Right lung (tissue), 5 donors: ENCODE data around the gene PLAC1. TPM values are rescaled to one million over a fixed set of nuclear protein-coding genes. Genes with fewer than 3 reads are reported as not detected.
A peak's percentile ranks its signal among the peaks of the same experiment; 100 is the strongest.

Experiments
- DNase-seq, 2 donors: peaks; one replicate each; pipeline ENCODE4 v3.0.0-alpha.2; 2013
- polyA plus RNA-seq, 5 donors: library from polyadenylated mRNA; unstranded; fragments of 120-200 nt; gene quantifications; one replicate each; pipeline versions ENCODE4 v1.2.1 to v1.2.3, GENCODE V29; 2013; ENCODE audit warnings: inconsistent platforms in 1 of 5, low replicate concordance in 1 of 5; ENCODE audit not compliant: insufficient read length in 5 of 5, insufficient read depth in 1 of 5

PLAC1 gene
- polyA plus RNA-seq, 5 donors: 0.18 to 0.46 (median 0.33) TPM

DNA sequence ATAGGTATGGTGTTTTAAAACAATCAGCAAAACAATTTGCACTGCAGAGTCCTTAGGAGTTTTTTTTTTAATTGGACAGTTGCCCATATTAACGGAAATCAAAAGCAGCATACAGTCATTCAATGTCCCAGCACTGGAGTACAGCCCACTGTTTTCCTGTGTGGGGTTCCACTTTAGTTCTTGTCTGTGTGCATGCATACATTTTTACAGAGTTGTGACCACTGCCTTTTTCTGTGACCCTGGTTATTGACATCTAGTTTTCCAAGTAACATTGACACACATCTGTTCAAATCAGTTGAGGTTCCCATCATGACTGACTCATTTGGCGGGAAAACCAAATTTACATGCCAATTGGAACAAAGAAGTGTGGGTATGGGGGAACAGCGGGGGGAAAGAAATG, 115.0 kb downstream of the PLAC1 start:
- no peak for DNase-seq

DNA sequence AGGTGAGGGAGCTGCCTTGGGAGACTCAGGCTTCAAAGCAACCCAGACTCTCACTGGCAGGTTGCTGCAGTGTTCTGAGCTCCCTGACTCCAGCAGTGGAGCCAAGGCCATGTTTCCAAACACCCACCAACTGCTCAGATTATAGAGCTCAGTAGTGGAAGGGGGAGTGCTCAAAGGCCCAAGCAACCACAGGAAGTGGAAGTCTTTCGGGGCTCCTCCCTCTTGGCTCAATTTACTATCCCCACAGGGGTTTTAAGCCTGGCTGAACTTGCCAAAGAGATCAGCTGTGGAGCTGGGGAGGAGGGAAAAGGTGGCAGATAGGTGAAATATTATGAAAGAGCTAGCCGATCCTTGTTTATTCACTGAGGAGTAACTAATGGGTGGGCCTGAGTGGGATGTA, 115.8 kb downstream of the PLAC1 start:
- DNase-seq: no peak

DNA sequence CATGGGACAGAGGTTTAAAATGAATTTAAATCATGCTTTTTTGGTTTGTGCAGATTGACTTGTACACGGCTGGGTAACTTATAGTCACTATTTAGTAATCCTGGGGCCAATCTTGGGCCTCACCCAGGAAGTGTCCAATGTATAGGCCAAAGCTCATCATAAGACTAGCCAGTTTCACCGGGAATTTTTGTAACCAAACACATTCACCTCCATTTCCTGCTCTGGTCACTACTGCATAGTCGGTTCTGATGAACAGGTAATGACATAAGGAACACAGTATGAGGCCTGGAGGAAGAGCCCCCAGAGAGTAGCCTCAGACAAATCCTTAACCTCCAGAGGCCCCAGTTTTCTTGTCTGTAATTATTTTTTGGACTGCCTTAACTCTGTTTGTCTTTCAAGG, 116.4 kb downstream of the PLAC1 start:
- DNase-seq: no peak

DNA sequence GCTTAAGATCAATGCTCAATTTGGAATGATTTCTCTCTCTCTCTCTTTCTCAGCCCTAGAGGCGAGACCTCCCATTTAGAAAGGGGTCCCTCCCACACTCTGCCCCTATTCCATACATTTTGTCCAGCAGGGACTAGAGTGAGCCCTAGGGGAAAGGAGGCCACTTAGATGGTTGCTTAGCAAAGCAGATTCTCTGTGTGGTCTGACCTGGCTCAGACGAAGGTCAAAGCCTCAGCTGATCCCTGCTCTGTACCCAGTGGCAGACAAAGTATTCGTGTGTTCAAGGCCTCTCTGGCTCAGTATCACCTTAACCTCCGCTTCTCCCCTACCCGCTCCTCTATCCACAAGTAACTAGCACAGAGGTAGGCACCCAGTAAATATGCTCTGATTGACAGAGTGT, 120.0 kb downstream of the PLAC1 start:
- no peak for DNase-seq

DNA sequence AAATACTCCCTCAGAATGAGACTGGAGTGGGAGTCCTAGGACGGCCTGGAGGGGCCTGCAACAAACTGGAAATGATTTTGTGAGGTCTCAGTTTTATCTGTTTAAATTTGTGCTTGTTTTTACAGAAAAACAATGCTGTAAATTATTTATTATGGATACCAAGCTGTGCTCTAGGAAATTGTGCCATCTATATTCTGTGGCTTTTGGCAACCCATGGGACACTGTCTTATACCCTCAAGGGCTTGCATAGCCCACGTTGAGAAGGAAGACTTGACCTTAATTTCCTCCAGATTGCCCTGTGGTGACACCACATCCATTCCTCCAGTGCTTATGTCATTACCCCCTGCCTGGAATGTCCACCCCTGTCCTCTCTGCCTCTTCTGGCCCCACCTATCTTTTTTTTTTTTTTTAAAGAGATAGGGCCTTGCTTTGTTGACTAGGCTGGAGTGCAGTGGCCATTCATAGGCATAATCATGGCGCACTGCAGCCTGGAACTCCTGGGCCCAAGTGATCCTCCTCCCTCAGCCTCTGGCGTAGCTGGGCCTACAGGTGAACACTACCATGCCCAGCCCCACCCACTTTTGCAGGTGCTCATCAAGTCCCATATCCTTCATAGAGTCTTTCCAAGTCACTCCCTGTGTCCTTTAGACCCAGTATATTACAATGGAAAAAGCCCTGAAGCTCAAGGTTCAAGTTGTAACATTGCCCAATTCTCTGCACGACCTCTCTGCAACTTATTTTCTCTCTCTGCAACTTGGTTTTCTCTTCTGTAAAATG, 120.9 kb downstream of the PLAC1 start:
- no peak for DNase-seq

DNA sequence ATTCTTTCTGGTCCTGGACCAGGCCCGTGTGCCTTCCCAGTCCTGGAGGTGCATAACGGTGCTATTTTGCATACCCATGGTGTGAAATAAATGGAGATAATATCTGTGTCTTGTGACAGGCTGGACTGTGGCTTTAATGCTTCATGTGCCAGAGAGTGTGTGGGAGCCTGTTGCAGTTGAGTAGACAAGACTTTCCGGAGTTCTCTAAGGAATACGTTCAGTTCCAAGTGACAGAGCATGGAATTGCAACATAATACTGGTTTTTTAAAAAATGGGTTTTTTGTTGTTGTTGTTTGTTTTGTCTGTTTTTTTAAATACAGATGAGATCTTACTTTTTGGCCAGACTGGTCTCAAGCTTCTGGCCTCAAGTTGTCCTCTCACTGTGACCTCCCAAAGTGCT, 124.3 kb downstream of the PLAC1 start:
- no peak for DNase-seq

DNA sequence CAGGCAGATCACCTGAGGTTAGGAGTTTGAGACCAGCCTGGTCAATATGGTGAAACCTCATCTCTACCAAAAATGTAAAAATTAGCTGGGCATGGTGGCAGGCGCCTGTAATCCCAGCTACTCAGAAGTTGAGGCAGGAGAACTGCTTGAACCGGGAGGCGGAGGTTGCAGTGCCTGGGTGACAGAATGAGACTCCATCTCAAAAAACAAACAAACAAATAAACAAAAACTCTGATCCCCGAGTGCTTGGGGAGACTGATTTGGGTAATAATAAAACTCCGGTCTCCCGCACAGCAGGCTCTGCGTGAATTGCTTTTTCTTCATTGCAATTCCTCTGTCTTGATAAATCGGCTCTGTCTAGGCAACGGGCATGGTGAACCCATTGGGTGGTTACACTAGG, 124.9 kb downstream of the PLAC1 start:
- no peak for DNase-seq

DNA sequence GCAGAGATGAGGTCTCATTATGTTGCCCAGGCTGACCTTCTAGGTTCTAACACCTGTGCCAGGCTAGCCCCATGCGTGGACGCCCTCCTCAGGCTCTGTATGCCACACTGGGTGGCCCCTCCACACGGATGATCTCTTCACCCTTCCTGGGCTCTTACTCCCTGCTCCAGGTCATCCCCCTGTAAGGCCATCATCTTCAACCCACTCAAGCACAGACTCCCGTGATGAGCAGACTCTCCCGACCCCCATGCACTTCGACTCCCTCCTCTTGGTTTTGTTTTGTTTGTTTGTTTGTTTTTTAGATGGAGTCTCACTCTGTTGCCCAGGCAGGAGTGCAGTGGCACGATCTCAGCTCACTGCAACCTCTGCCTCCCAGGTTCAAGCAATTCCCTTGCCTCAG, 127.4 kb downstream of the PLAC1 start:
- no peak for DNase-seq

DNA sequence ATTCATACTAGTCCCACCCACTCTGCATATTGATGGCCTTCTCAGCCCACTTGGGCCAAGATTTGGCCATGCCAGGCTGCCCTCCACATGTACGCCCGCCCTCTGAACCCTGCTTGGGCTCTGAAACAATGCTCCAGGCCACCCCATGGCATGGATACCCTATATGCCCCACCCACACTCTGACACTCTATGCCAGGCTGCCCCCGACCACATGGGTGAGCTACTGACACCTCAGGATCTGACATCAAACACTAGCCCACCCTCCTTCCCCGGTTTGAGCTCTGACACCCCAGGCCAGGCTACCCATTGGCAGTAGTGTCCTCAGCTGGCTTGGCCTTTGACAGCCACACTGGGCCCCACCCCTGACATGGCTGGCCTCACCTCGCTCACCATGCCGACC, 128.8 kb downstream of the PLAC1 start:
- DNase-seq: no peak

DNA sequence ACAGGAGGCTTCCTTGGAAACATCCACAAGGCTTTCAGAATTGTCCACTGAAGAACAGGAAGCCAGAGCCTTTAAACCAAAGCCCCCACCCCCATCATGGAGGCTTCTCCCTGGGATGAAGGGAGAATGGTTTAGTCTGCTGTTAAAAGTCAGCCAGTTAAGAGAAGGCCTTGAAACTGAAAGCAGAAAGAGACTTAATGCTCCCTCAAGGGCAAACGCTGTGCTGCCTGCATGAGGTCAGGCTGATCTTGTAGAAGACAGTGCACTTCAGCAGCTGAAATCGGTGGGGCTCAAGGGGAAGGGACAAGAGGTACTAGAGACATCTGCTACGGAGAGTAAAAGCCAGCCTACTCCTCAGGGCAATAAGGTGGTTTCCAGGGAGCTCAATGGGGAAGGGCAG, 129.3 kb downstream of the PLAC1 start:
- no peak for DNase-seq

DNA sequence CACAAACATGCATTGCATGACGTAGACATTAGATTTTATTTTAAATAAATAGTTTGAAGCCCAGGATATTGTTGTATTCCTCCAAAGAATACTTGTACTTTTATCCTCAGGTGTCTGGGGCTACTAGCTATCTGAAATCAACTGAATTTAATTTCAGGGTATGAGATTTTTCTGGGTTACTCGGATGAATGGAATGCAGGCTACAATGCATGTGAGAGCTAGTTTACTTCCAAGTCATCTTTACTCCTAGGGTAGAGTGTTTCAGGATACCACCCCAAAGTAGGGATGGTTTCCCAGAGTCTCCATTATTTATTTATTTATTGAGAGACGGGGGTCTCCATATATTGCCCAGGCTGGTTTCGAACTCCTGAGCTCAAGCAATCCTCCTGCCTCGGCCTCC, 131.9 kb downstream of the PLAC1 start:
- DNase-seq: no peak

DNA sequence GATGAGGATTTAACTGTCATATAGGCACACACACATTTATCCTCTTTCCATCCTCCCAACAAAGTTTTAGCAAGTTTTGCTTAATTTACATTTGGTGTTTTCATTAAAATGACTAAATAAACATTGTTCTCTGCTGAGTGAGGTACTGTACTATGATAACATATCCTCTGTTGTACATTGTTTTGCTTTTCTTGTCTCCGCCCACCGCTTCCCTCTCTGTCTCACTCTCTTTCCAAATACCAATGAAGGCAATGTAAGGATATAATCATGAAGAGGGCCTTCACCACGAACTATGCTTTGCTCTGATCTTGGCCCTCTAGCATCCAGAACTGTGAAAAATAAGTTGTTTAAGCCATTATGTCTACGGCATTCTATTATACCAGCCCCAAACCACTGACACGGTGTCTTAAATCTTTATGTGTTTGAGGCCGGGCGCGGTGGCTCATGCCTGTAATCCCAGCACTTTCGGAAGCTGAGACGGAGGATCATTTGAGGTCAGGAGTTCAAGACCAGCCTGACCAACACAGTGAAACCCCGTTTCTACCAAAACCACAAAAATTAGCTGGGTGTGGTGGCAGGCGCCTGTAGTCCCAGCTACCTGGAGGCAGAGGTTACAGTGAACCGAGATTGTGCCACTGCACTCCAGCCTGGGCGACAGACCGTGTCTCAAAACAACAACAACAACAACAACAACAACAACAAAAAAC, 133.0 kb downstream of the PLAC1 start:
- DNase-seq: no peak

DNA sequence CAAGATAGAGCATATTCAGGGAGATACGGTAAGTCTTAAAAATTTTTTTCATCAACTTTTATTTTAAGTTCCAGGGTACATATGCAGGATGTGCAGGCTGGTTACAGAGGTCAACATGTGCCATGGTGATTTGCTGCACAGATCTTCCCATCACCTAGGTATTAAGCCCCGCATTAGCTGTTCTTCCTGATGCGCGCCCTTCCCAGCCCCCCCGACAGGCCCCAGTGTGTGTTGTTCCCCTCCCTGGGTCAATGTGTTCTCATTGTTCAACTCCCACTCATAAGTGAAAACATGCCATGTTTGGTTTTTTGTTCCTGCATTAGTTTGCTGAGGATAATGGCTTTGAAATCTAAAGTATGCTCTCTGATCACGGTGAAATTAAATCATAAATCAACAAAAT, 134.1 kb downstream of the PLAC1 start:
- no peak for DNase-seq

DNA sequence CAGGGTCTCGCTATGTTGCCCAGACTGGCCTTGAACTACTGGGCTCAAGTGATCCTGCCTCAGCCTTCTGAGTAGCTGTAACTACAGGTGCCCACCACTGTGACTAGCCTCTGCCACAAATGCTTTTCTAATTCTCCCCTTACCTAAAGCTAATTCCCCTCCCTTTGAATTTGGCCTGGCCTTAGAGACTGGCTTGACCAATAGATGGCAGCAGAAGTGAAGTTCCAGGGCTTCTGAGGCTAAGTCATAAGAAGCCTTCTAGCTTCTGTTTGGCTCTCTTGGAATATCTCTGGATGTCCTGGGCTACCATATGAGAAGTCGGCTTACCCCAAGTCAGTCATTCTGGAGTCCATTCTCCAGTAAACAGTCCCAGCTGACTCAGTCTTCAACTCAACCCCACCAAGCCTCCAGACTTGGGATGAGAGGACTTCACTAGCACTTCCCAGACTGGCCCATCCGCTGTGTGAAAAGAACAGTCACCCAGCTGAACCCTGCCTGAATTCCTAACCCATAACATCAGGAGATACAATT, 137.3 kb downstream of the PLAC1 start:
- DNase-seq: peak in 1 of 2 donors; percentile 41

Other genes starting within 250 kb of the PLAC1 start
- 10 to 100 TPM; 17.6 to 23.3 (median 19.9) TPM for gene HPRT1, start 198.3 kb downstream of the PLAC1 start, polyA plus RNA-seq
- gene PABIR2, start 138.7 kb upstream of the PLAC1 start, polyA plus RNA-seq: 10 to 100 TPM; 23.6 to 38.9 (median 33.1) TPM